ENCODE results near the gene FAM78A. TPM values are rescaled to one million over a fixed set of nuclear protein-coding genes. Genes with fewer than 3 reads are reported as not detected.
"Not testable (repeated sequence)": the region's sequence is repeated elsewhere in the genome, so short reads cannot be mapped to it uniquely, and the experiment has no call there.

The FAM78A gene
- polyA plus RNA-seq, 3 donors from 2014 or later = 5.0 to 20.8 (median 7.5) TPM

DNA sequence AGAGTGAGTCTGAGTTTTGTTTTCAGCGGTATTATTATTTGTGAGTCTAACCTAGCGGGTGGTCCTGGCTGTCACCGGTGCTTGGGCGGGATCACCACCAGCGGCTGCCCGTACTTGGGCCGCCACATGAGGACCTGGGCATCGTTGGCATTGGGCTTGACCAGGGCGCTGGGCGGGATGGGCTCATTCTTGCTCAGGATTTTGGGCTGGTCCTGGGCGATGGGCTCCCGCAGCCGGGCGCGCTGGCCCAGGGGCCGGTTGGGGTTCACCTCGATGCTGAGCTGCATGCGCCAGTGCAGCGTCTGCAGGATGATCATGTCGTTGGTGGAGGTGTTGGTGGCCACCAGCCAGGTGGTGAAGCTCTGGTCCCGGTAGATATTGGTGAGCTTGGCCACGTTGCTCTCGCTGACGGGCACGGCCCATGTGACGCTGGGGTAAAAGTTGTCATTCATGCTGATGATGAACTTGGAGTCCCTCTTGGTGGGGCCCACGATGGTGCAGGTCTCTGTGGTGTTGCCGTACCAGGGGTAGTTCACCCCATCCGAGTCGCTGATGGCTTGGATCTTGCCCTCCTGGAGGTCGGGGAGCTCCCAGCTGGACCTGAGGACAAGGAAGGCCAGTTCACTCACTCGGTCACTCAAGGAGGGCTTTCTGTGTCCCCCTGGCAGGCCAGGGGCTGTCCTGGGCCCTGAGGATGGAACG lies 15.4 kb downstream of the FAM78A start:
- Mint-ChIP-seq H3K27ac (peak overlapping the region in 5 of 6 donors; percentile 27 to 70 (median 55)), H3K4me1 (peaks cover 57 to 66% of the 10 kb centered on the region in 2 donors), H3K9me3 (no peaks in the 10 kb centered on the region), H3K4me3 (no peak overlapping the region), H3K27me3 (ENCODE audit: low read depth in 3 of 3) (peaks cover 12 to 15% (median 15%) of the 10 kb centered on the region in 3 donors), H3K36me3 (peaks cover 5 to 18% (median 10%) of the 10 kb centered on the region in 3 donors)
- DNase-seq = no peak

DNA sequence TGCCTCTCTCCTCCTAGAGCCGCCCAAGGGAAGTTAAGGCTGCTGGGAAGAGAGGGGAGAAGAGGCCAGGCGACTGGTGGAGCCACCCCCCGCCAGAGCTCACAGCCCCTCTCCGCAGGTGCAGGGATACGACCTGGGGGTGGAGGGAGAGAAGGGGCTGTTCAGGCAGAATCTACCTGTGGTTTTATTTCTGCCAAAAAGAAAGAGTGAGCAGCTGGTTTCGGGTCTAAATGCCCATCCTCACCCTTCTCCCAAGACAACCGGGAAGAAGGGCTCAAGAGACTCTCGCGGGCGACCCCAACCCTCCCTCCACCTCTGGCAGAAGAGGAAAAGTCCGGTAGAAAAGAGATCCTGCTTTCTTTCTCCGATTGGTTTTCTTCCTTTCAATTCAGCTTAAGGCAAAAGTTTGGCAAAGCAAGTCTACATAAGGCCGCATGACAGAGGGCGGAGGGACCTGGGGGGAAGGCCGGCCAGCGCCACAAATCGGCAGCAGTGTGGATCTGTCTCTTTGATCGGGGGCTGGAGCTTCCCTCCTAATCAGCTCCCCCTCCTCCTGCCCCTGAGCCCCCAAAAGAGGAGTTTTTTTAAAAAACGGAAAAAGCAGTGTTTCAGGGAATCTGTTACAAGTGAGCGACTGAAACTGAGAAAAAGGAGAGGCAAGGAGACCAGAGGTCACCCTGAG lies 16.3 kb downstream of the FAM78A start:
- DNase-seq = no peak
- Mint-ChIP-seq H3K9me3 (no peaks in the 10 kb centered on the region), H3K4me3 (no peak overlapping the region), H3K27me3 (ENCODE audit: low read depth in 3 of 3) (peaks cover 15 to 21% (median 19%) of the 10 kb centered on the region in 3 donors), H3K36me3 (peaks cover 5 to 18% (median 10%) of the 10 kb centered on the region in 3 donors), H3K27ac (peak overlapping the region; percentile 27 to 70 (median 50)), H3K4me1 (peaks cover 57 to 65% of the 10 kb centered on the region in 2 donors)

DNA sequence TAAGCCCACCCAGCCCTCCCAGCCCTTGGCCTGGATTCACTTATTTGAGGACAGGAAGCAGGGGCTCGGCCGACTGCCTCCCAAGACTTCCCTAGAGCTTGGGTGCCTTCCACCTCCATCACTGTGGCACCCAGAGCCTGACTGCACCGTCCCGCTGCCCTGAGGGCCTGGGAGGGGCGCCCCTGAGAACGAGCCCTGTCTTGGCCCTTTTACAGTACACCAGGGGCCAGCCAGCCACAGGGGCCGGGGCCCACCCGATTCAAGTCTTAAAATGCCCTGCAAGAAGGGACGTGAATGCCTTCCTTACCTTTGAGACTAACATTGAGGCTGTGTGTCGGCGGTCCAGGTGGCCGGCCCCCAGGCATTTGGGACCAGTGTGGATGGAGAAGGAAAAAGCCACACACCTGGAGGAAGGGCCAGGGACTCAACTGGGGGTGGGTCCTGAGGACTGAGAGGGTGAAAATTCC lies 16.8 kb downstream of the FAM78A start:
- no peaks in the 10 kb centered on the region for H3K9me3 Mint-ChIP-seq
- H3K36me3 Mint-ChIP-seq = peaks cover 5 to 18% (median 9%) of the 10 kb centered on the region in 3 donors
- H3K4me1 Mint-ChIP-seq = peaks cover 57 to 65% of the 10 kb centered on the region in 2 donors
- H3K27ac Mint-ChIP-seq = peak overlapping the region in 4 of 6 donors; percentile 21 to 42 (median 24)
- H3K27me3 Mint-ChIP-seq (ENCODE audit: low read depth in 3 of 3) = peaks cover 15 to 25% (median 19%) of the 10 kb centered on the region in 3 donors
- no peak for DNase-seq
- H3K4me3 Mint-ChIP-seq = no peak overlapping the region

DNA sequence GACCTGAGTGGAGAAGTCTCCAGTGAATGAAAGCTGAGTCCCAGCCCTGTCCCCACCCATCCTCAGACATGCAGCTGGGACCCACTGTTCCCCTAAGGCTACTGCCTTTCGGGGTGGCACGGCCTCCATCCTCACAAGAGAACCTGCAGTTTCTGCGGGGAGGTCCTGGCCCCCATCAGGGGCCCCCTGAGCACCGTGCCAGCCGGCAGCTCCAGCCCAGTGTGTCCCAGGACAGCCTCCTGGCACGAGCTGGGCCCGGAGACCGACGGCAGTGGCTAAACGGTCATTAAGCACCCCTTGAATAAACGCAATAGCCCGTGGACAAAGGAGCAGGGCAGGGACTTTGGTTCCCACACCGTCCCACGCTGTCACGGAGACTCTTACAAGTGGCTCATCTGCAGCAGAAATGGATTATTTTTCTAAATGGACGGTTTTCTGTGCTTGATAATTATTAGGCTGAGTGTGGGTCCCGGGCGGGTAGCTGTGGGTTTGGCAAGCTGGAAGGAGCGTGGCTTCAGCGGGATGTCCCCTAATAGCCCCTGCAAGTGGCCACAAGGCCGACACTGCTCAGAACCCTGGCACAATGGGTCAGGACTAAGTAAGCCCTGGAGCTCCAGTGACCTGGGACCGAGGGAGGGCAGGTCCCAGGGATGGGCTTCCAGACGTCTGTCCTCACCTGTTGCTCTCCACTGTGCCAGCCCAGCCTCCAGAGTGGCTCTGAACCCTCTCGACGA lies 17.4 kb downstream of the FAM78A start:
- no peak for DNase-seq
- Mint-ChIP-seq H3K36me3 (peaks cover 5 to 18% (median 5%) of the 10 kb centered on the region in 3 donors), H3K4me1 (peaks cover 57 to 65% of the 10 kb centered on the region in 2 donors), H3K27ac (peak overlapping the region in 3 of 6 donors; percentile 53 to 98 (median 59)), H3K4me3 (no peak overlapping the region), H3K27me3 (ENCODE audit: low read depth in 3 of 3) (peaks cover 15 to 25% (median 17%) of the 10 kb centered on the region in 3 donors), H3K9me3 (no peaks in the 10 kb centered on the region)

DNA sequence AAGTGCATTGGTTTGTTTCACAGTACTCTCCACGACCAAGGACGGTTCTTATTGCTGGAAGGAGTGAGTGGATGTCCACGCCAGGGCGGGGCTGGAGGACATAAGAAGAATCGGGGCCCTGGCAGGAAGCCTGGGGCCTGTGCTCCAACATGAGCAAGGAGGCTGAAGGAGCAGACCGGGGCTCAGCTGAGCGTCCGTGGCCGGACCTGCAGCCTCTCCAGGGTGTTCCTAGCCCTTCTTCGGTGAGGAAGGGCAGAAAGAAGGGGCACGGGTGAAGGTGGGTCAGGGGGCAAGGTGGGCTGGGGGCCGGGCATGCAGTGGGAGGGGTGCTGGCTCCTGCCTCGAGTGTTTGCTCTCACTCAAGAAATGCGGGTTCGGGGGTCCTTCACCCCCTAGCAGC lies 18.1 kb downstream of the FAM78A start:
- DNase-seq = no peak
- Mint-ChIP-seq H3K4me1 (peaks cover 58 to 66% of the 10 kb centered on the region in 2 donors), H3K36me3 (peaks cover 5 to 18% (median 5%) of the 10 kb centered on the region in 3 donors), H3K4me3 (peak overlapping the region in 2 of 5 donors; percentile 45 to 47), H3K27me3 (ENCODE audit: low read depth in 3 of 3) (peaks cover 15 to 25% (median 17%) of the 10 kb centered on the region in 3 donors), H3K9me3 (no peaks in the 10 kb centered on the region), H3K27ac (peak overlapping the region; percentile 97 to 99 (median 98))

DNA sequence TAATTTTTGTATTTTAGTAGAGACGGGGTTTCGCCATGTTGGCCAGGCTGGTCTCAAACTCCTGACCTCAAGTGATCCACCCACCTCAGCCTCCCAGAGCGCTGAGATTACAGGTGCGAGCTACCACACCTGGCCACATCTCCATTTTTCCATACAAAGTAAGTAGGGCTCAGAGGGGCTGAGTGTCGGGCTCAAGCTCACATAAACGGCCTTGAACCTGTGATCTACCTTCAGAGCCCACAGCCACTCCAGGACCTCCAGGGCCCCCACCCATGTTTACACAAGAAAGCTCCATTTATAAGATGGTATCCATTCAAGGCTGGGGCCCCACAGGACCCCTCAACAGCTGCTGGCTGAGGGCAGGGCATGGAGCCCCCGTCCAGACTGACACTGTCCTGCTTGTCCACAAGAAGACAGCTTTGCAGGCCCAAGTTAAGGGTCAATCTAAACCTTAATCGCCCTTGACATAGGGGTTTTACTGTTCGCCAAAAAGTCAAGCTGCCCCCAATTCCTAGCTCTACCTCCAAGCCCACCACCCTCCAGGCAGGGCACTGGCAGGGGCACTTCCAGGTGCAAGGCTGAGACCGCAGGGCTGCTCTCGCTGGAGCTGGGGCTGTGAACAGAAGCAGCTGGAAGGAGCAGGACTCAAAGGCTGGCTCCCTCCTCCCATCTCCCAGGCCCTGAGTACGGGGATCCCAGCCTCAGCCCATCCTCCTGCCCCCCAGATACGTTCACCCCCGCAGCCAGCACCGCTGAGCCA lies 18.9 kb downstream of the FAM78A start:
- Mint-ChIP-seq H3K4me3 (peak overlapping the region; percentile 35 to 88 (median 45)), H3K9me3 (no peaks in the 10 kb centered on the region), H3K27me3 (ENCODE audit: low read depth in 3 of 3) (peaks cover 20 to 30% (median 22%) of the 10 kb centered on the region in 3 donors), H3K4me1 (peaks cover 60 to 66% of the 10 kb centered on the region in 2 donors), H3K27ac (peak overlapping the region; percentile 97 to 99 (median 98)), H3K36me3 (peaks cover under 1 to 13% (median under 1%) of the 10 kb centered on the region in 3 donors)
- DNase-seq = no peak

DNA sequence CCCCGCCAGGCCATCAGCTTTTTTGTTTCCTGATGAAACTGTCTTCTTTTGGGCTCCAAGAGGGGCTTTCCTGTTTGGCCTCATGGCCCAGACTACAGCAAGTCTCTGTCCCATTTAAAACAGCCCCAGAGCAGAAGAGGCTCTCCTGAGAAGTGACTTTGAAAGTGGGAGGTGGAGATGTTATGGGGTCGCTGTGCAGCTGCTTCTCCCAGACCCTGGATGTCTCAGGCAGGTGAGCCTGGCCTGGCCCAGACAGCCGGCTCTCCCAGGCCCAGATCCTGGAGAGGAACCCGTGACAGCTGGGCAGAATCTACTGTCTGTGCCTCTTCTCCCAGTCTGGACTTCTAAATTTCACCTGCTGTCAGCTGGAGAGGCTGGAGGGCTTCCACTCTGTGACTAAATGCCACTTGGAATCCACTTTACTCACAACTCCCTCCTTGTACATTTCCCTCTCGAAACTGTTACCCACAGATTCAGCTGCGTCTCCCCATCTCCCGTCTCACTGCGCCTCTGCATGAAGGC lies 20.6 kb downstream of the FAM78A start:
- Mint-ChIP-seq H3K36me3 (peaks cover 0 to 8% (median 0%) of the 10 kb centered on the region in 3 donors), H3K9me3 (no peaks in the 10 kb centered on the region), H3K27ac (peak overlapping the region; percentile 97 to 99 (median 98)), H3K27me3 (ENCODE audit: low read depth in 3 of 3) (peaks cover 19 to 28% (median 21%) of the 10 kb centered on the region in 3 donors), H3K4me3 (peak overlapping the region; percentile 79 to 91 (median 82)), H3K4me1 (peaks cover 70 to 72% of the 10 kb centered on the region in 2 donors)
- no peak for DNase-seq

DNA sequence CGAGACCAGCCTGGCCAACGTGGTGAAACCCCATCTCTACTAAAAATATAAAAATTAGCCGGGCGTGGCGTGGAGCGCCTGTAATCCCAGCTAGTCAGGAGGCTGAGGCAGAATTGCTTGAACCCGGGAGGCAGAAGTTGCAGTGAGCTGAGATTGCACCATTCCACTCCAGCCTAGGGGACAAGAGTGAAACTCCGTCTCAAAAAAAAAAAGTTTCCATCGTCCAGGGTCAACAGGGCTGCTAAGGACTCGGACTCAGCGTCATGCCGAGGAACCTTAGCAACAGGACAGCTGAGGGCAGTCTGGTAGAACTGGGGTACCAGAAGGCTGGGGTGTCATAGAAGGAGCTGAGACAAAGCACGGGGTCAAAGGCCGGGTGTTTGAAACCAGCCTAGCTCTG lies 21.7 kb downstream of the FAM78A start:
- Mint-ChIP-seq H3K9me3 (no peaks in the 10 kb centered on the region), H3K4me1 (peaks cover 70% of the 10 kb centered on the region in 2 donors), H3K4me3 (peak overlapping the region; percentile 36 to 91 (median 84)), H3K27ac (peak overlapping the region; percentile 97 to 99 (median 98)), H3K36me3 (no peaks in the 10 kb centered on the region), H3K27me3 (ENCODE audit: low read depth in 3 of 3) (peaks cover 18 to 28% (median 19%) of the 10 kb centered on the region in 3 donors)
- DNase-seq = no peak

DNA sequence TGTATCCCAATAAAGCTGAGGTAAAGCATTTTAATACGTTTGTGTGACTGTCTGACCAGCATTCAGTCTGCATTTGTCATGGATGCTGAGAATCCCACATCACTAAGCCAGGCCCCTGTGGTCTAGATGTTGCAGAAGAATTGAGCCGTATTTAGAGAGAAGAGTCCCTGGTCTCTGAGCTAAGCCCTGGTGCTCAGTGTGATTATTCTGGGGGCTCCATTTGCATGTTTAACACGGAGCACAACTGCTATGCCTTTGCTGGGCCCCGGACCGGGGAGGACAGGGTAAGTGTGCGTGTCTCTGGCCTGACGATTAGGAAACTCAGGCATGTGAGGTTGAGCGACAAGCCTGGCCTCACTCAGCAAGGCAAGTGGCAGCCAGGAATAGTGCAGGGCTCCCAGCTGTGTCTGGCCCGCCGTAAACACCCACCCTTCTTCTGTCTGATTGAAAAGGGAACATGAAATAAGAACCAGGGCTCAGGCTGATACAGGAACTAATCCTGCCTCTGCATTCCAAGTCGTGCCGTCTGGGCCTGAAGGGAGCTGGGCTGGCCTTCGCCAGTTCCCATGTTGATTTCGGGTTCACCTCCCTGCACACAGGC lies 22.3 kb downstream of the FAM78A start:
- Mint-ChIP-seq H3K27me3 (ENCODE audit: low read depth in 3 of 3) (peaks cover 16 to 28% (median 19%) of the 10 kb centered on the region in 3 donors), H3K36me3 (no peaks in the 10 kb centered on the region), H3K4me3 (peak overlapping the region; percentile 60 to 91 (median 84)), H3K4me1 (peaks cover 70 to 71% of the 10 kb centered on the region in 2 donors), H3K27ac (peak overlapping the region; percentile 91 to 99 (median 98)), H3K9me3 (no peaks in the 10 kb centered on the region)
- no peak for DNase-seq

DNA sequence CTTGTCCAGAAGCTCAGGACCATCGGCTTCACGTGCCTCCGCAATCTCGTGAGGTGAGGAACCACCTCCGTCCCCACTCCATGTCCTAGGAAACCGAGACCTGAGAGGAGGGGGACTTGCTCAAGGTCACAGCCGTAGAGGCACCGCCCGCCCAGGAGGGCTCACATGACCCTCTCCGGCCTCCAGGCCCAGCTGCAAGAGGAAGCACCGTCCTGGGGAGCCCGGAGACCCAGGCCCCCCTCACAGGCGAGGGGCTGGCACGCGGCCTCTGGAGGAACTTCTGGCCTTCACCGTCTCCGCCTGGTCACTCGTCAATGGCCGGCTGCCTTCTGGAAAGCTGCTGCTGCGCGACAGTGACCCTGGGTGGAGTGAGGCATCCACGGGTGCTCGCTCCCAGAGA lies 24.2 kb downstream of the FAM78A start:
- no peak for DNase-seq
- no peaks in the 10 kb centered on the region for H3K36me3 Mint-ChIP-seq
- peak overlapping the region; percentile 91 to 99 (median 98) for H3K27ac Mint-ChIP-seq
- peak overlapping the region; percentile 84 to 94 (median 89) for H3K4me3 Mint-ChIP-seq
- peaks cover 16 to 25% (median 19%) of the 10 kb centered on the region in 3 donors for H3K27me3 Mint-ChIP-seq (ENCODE audit: low read depth in 3 of 3)
- H3K9me3 Mint-ChIP-seq = no peaks in the 10 kb centered on the region
- peaks cover 59 to 61% of the 10 kb centered on the region in 2 donors for H3K4me1 Mint-ChIP-seq

DNA sequence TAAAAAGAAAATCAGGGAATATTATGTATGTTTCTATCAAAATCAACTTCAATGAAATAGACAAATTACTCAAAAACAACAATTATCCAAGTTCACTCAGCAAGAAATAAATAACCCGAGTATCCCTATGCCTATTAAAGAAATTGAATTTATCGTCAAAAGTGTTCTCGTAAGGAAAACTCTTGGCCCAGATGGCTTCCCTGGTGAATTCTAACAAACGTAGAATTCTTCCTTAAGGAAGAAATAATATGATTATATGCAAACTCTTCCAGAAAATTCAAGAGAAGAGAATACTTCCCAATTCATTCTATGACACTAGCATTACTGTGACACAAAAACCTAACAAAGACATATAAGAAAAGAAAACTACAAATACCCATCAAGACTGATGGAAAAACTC lies 29.7 kb downstream of the FAM78A start:
- H3K4me1 Mint-ChIP-seq = peaks cover 6 to 12% of the 10 kb centered on the region in 2 donors
- H3K36me3 Mint-ChIP-seq = peaks cover 0 to 14% (median 9%) of the 10 kb centered on the region in 3 donors
- H3K4me3 Mint-ChIP-seq = no peak overlapping the region
- H3K27ac Mint-ChIP-seq = no peak overlapping the region
- no peaks in the 10 kb centered on the region for H3K9me3 Mint-ChIP-seq
- peaks cover 0 to 1% (median 0%) of the 10 kb centered on the region in 3 donors for H3K27me3 Mint-ChIP-seq (ENCODE audit: low read depth in 3 of 3)
- DNase-seq = no peak

DNA sequence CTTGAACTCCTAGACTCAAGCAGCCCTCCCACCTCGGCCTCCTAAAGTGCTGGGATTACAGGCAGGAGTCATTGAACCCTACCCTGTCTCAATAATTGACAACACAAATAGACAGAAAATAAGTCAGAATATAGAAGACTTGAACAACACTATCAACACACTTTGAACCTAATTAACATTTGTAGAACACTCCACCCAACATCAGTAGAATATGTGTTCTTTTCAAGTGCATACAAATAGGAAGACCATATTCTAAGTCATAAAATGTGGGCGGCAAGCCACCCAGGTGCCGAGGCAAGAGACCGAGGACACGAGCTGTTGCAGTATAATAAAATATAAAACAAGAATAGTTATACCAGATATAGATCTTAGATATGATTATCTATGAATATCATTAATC lies 32.0 kb downstream of the FAM78A start:
- H3K4me3 Mint-ChIP-seq; DNase-seq; H3K27me3 Mint-ChIP-seq (ENCODE audit: low read depth in 3 of 3); H3K27ac Mint-ChIP-seq; H3K9me3 Mint-ChIP-seq: not testable (repeated sequence)
- Mint-ChIP-seq H3K4me1 (peaks cover 11% of the 10 kb centered on the region in 2 donors), H3K36me3 (peaks cover 0 to 14% (median 14%) of the 10 kb centered on the region in 3 donors)

All from immature natural killer cell (primary cell).